Measurements from ENCODE around the gene TRAPPC6A. TPM values are rescaled to one million over a fixed set of nuclear protein-coding genes. Genes with fewer than 3 reads are reported as not detected.

TRAPPC6A gene
- total RNA-seq, 4 donors from 2014 or later: 20.8 to 30.4 (median 23.8) TPM

DNA sequence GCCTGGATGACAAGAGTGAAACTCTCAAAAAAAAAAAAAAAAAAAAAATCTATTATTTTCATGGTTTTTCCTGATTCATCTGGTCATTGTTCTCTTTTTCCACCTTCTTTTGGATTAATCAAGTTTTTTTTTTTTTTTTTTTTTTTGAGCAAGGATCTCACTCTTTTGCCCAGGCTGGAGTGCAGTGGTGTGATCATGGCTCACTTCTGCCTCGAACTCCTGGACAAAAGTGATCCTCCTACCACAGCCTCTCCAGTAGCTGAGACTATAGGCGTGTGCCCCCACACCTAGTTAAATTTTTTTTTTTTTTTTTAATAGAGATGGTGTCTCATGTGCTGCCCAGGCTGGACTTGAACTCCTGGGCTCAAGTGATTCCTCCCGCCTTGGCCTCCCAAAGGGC lies 28.3 kb upstream of the TRAPPC6A start:
- no peak for DNase-seq (ENCODE audit: low spot score)
- ATAC-seq (ENCODE audit: low FRiP score): no peak
- TF ChIP-seq, protein P1, sequence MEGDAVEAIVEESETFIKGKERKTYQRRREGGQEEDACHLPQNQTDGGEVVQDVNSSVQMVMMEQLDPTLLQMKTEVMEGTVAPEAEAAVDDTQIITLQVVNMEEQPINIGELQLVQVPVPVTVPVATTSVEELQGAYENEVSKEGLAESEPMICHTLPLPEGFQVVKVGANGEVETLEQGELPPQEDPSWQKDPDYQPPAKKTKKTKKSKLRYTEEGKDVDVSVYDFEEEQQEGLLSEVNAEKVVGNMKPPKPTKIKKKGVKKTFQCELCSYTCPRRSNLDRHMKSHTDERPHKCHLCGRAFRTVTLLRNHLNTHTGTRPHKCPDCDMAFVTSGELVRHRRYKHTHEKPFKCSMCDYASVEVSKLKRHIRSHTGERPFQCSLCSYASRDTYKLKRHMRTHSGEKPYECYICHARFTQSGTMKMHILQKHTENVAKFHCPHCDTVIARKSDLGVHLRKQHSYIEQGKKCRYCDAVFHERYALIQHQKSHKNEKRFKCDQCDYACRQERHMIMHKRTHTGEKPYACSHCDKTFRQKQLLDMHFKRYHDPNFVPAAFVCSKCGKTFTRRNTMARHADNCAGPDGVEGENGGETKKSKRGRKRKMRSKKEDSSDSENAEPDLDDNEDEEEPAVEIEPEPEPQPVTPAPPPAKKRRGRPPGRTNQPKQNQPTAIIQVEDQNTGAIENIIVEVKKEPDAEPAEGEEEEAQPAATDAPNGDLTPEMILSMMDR (IDR thresholded peaks at IDR 0.05): no peak

DNA sequence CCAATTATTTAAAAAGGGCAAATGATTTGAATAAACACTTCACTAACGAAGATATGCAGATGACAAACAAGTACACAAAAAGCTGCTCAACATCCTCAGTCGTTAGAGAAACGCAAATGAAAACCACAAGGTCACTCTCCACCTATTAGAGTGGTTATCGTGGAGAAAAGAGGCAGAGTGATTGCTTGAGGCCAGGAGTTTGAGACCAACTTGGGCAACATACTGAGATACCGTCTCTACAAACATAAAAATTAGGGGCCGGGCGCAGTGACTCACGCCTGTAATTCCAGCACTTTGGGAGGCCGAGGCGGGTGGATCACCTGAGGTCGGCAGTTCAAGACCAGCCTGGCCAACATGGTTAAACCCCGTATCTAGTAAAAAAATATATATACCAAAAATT lies 27.8 kb upstream of the TRAPPC6A start:
- DNase-seq (ENCODE audit: low spot score) (no peak), ATAC-seq (ENCODE audit: low FRiP score) (no peak)
- TF ChIP-seq, protein P1 (IDR thresholded peaks at IDR 0.05): no peak

DNA sequence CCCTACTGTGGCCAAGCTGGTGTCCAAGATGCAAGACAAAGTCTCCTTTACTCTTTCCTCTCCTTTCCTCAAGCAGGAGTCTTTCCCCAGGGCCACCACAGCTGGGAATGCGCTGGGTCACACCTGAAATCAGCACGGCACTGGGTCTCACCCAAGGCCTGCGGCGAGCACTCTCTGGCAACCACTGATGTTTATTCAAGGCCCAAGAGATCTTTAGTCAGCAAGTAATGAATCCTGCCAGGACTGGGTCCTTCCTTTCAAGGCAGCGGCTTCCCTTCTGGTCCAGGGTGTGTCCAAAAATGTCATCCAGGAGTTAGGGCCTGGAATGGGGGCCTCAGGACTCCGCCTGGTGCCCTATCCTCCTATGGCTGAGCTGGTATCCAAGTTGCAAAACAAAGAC lies 24.6 kb upstream of the TRAPPC6A start:
- ATAC-seq (ENCODE audit: low FRiP score) (no peak), DNase-seq (ENCODE audit: low spot score) (no peak)
- TF ChIP-seq, protein P1 (IDR thresholded peaks at IDR 0.05): no peak

DNA sequence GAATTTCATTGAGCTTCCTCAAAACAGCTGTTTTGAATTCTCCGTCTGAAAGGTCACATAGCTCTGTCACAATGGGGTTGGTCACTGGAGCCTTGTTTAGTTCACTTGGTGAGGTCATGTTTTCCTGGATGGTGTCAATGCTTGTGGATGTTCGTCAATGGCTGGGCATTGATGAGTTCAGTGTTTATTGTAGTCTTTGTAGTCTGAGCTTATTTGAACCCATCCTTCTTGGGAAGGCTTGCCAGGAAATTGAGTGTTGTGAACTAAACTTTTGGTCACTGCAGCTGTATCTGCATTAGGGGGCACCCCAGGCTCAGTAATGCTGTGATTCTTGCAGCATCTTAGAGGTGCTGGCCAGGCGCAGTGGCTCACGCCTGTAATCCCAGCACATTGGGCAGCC lies 22.5 kb upstream of the TRAPPC6A start:
- no peak for ATAC-seq (ENCODE audit: low FRiP score)
- no peak for DNase-seq (ENCODE audit: low spot score)
- TF ChIP-seq, protein P1 (IDR thresholded peaks at IDR 0.05): no peak

DNA sequence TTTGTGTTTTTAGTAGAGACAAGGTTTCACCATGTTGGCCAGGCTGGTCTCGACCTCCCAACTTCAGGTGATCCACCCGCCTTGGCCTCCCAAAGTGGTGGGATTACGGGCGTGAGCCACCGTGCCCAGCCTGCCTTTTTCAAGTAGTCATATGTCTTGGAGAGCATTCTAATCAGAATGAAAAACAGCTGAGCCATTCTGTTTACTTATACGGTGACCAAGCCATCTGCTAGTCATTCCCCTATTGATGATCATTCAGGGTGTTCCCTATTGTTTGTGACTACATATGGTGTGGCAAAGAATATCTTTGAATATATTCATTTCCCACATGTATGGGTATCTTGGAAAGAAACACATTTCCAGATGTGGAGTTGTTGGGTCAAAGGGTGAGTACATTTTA lies 17.7 kb upstream of the TRAPPC6A start:
- ATAC-seq (ENCODE audit: low FRiP score) (no peak), DNase-seq (ENCODE audit: low spot score) (no peak)
- TF ChIP-seq, protein P1 (IDR thresholded peaks at IDR 0.05): no peak

DNA sequence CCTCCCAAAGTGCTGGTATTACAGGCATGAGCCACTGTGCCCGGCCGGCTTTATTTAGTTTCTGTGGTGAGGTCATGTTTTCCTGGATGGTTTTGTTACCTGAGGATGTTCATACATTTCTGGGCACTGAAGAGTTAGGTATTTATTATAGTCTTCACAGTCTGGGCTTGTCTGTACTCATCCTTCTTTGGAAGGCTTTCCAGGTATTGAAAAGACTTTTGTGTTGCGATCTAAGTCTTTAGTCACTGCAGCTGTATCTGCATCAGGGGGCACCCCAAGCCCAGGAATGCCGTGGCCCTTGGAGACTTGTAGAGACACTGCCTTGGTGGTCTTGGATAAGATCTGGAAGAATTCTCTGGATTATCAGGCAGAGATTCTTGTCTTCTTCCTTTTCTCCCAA lies 13.3 kb upstream of the TRAPPC6A start:
- TF ChIP-seq, protein P1 (IDR thresholded peaks at IDR 0.05): no peak
- ATAC-seq (ENCODE audit: low FRiP score) (no peak), DNase-seq (ENCODE audit: low spot score) (no peak)

DNA sequence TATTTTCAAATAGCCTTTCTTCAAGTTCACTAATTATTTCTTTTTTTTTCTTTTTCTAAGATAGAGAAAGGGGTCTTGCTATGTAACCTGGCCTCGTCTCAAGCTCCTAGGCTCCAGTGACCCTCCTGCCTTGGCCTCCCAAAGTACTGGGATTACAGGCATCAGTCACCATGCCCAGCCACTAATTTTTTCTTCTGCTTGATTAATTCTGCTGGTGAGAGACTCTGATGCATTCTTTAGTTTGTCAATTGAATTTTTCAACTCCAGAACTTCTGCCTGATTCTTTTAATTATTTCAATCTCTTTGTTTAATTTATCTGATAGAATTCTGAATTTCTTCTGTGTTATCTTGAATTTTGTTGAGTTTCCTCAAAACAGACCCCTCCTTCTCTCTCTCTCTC lies 11.9 kb upstream of the TRAPPC6A start:
- TF ChIP-seq, protein P1 (IDR thresholded peaks at IDR 0.05): no peak
- no peak for DNase-seq (ENCODE audit: low spot score)
- ATAC-seq (ENCODE audit: low FRiP score): no peak

All from omental fat pad (tissue), 4 donors.